ENCODE data around the gene CADPS2.

The CADPS2 gene

GRCh38 chr7:122457969-122458368, 428.3 kb downstream of the CADPS2 start:
- no peak for TF ChIP-seq CTCF (IDR thresholded peaks at IDR 0.05)

GRCh38 chr7:122457325-122457724, 428.9 kb downstream of the CADPS2 start:
- no peak for TF ChIP-seq CTCF (IDR thresholded peaks at IDR 0.05)

- TF ChIP-seq CTCF (IDR thresholded peaks at IDR 0.05) = no peak
These were observed 431.3 kb downstream of the CADPS2 start for GRCh38 chr7:122454776-122455507.

GRCh38 chr7:122453432-122453831, 432.8 kb downstream of the CADPS2 start:
- no peak for TF ChIP-seq CTCF (IDR thresholded peaks at IDR 0.05)

- no peak for TF ChIP-seq CTCF (IDR thresholded peaks at IDR 0.05)
These were observed 437.2 kb downstream of the CADPS2 start for GRCh38 chr7:122448893-122449589.

GRCh38 chr7:122442929-122443328, 443.3 kb downstream of the CADPS2 start:
- no peak for TF ChIP-seq CTCF (IDR thresholded peaks at IDR 0.05)

- TF ChIP-seq CTCF (IDR thresholded peaks at IDR 0.05) = no peak
These were observed 447.8 kb downstream of the CADPS2 start for GRCh38 chr7:122438492-122438891.
